BJ (cell line): ENCODE measurements around the gene MYADML2. TPM values are rescaled to one million over a fixed set of nuclear protein-coding genes. Genes with fewer than 3 reads are reported as not detected.
A peak's percentile ranks its signal among the peaks of the same experiment; 100 is the strongest.

ENCODE experiments used
- CTCF ChIA-PET: fragments of 350-600 bp; formaldehyde crosslinking; extraction: SDS; loops from one replicate; lab custom pipeline; 2021; ENCODE audit warnings: antibody characterized with exemption, inconsistent platforms; lab: Yijun Ruan, JAX
- POLR2A ChIA-PET: fragments of 300-600 bp; sonication (Branson Sonifier 250); formaldehyde crosslinking; extraction: SDS; loops from one replicate; lab custom pipeline; 2021; ENCODE audit warnings: antibody characterized with exemption; lab: Charles Lee
- DNase-seq: peaks from one replicate; pipeline ENCODE4 v3.0.0-alpha.2; 2011; ENCODE audit warnings: low read depth
- H3K27me3 ChIP-seq: 2 replicates; pipeline ENCODE4 v1.6.0; 2011; ENCODE audit warnings: low read length; ENCODE audit not compliant: control insufficient read depth, insufficient read depth
- H3K36me3 ChIP-seq: 2 replicates; pipeline ENCODE4 v1.5.1; 2011; ENCODE audit warnings: low read length; ENCODE audit not compliant: control insufficient read depth, insufficient read depth
- H3K4me3 ChIP-seq: 2 replicates; pipeline ENCODE4 v1.5.1; 2011; ENCODE audit warnings: low read depth, mild to moderate bottlenecking, control low read depth, low read length
- CTCF ChIP-seq: IDR thresholded peaks from 2 replicates; pipeline ENCODE4 v1.5.1; 2011; ENCODE audit warnings: low read depth, mild to moderate bottlenecking, control low read depth, inconsistent platforms, low read length, moderate library complexity; ENCODE audit not compliant: insufficient read depth
- polyA plus RNA-seq: library from polyadenylated mRNA; depleted of rRNA; stranded (reverse); fragments of >200 nt; gene quantifications from 2 replicates; pipeline ENCODE4 v1.2.3, GENCODE V29; 2011

The MYADML2 gene
- polyA plus RNA-seq, 1 experiment = not detected

GRCh38 chr17:81924557-81925532, 22.2 kb downstream of the MYADML2 start:
- TF ChIP-seq CTCF = no peak
- ChIA-PET POLR2A (interaction anchor here (0.6 kb wide), 1 partner anchor 414 kb away, joined by 3 read pairs; no protein-coding TSS in a partner anchor), CTCF (interaction anchor here (1.0 kb wide), 2 partner anchors 10 to 16 kb away, joined by 3 read pairs; no protein-coding TSS in a partner anchor)
- H3K27me3 ChIP-seq = no peaks in the 10 kb centered on the region
- H3K4me3 ChIP-seq = no peak overlapping the region
- DNase-seq = no peak
- H3K36me3 ChIP-seq = peaks cover 17% of the 10 kb centered on the region

GRCh38 chr17:81923302-81924260, 23.5 kb downstream of the MYADML2 start:
- Histone ChIP-seq H3K36me3 (peaks cover 21% of the 10 kb centered on the region), H3K27me3 (no peaks in the 10 kb centered on the region), H3K4me3 (peak overlapping the region; percentile 29)
- no peak for DNase-seq
- no peak for TF ChIP-seq CTCF
- ChIA-PET CTCF (interaction anchor here (1.0 to 1.6 kb wide), 4 partner anchors 11 to 189 kb away, joined by 3 to 6 read pairs (median 3); partner anchors contain the start of gene DCXR), POLR2A (interaction anchor here (0.8 kb wide), 1 partner anchor 115 kb away, joined by 14 read pairs; no protein-coding TSS in a partner anchor)

- TF ChIP-seq CTCF = no peak
- no peak for DNase-seq
- no peaks in the 10 kb centered on the region for H3K27me3 ChIP-seq
- H3K36me3 ChIP-seq = peaks cover 21% of the 10 kb centered on the region
- peak overlapping the region; percentile 29 for H3K4me3 ChIP-seq
- ChIA-PET CTCF (interaction anchor here (1.0 to 1.6 kb wide), 3 partner anchors 53 to 189 kb away, joined by 3 to 6 read pairs (median 3); partner anchors contain the start of gene DCXR), POLR2A (interaction anchor here (0.8 kb wide), 1 partner anchor 116 kb away, joined by 14 read pairs; no protein-coding TSS in a partner anchor)
Measured at GRCh38 chr17:81922566-81923301, 24.3 kb downstream of the MYADML2 start.

- TF ChIP-seq CTCF = no peak
- H3K4me3 ChIP-seq = no peak overlapping the region
- peaks cover 21% of the 10 kb centered on the region for H3K36me3 ChIP-seq
- POLR2A ChIA-PET = no interaction called here
- H3K27me3 ChIP-seq = no peaks in the 10 kb centered on the region
- no peak for DNase-seq
- CTCF ChIA-PET = interaction anchor here (1.1 to 1.6 kb wide), 2 partner anchors 52 to 116 kb away, joined by 3 to 6 read pairs; partner anchors contain the start of gene DCXR
Measured at GRCh38 chr17:81921996-81922565, 25.0 kb downstream of the MYADML2 start.
